Sigmoid colon (tissue), 7 donors: ENCODE results near the gene PRICKLE4. TPM values are rescaled to one million over a fixed set of nuclear protein-coding genes. Genes with fewer than 3 reads are reported as not detected.

Experiments
- DNase-seq: peaks from one replicate; pipeline ENCODE4 v3.0.0-alpha.2; 2019
- H3K27ac ChIP-seq, 4 donors: fragments of 200-600 bp; sonication (generic); one replicate each; pipeline ENCODE4 v1.5.1; 2016 to 2019; ENCODE audit warnings: mild to moderate bottlenecking in 1 of 4
- H3K27me3 ChIP-seq, 3 donors: fragments of 200-600 bp; sonication (generic); one replicate each; pipeline ENCODE4 v1.5.1; 2019; ENCODE audit warnings: mild to moderate bottlenecking in 1 of 3
- H3K36me3 ChIP-seq, 4 donors: fragments of 200-600 bp; sonication (generic); one replicate each; pipeline ENCODE4 v1.5.1; 2016 to 2019
- H3K4me1 ChIP-seq, 4 donors: fragments of 200-600 bp; sonication (generic); one replicate each; pipeline ENCODE4 v1.5.1; 2017 to 2019
- H3K4me3 ChIP-seq, 4 donors: fragments of 200-600 bp; sonication (generic); one replicate each; pipeline ENCODE4 v1.5.1; 2017 to 2019; ENCODE audit warnings: mild to moderate bottlenecking in 2 of 4, moderate library complexity in 1 of 4
- H3K9me3 ChIP-seq, 4 donors: fragments of 200-600 bp in 3 of 4; sonication (generic) in 3 of 4; one replicate each; pipeline versions ENCODE4 v1.5.1 to v1.6.1; 2013 to 2019
- EP300 ChIP-seq, 4 donors: sonication (generic); formaldehyde crosslinking; IDR thresholded peaks; one replicate each; pipeline ENCODE4 v1.6.1; 2017; ENCODE audit warnings: antibody characterized with exemption in 4 of 4
- POLR2A ChIP-seq, 2 donors: fragments of 450-650 bp; IDR thresholded peaks; one replicate each; pipeline ENCODE4 v1.6.1; 2016; ENCODE audit warnings: antibody characterized with exemption in 2 of 2, mild to moderate bottlenecking in 2 of 2, moderate library complexity in 2 of 2
- POLR2AphosphoS5 ChIP-seq, 4 donors: sonication (generic); formaldehyde crosslinking; IDR thresholded peaks; one replicate each; pipeline ENCODE4 v1.6.1; 2017; ENCODE audit warnings: antibody characterized with exemption in 4 of 4
- WGBS, 2 donors: extraction: QIAGEN DNeasy Blood & Tissue Kit; methylation state at CpG; one replicate each; pipeline ENCODE4 v1.1.7; 2013; 5-methylcytosine and 5-hydroxymethylcytosine counted together
- intact Hi-C: fragments of 100-400 bp; cut with DNase I; formaldehyde crosslinking; loops from one replicate; pipeline ENCODE4 v1.15.1; 2023
- polyA plus RNA-seq, 3 donors: library from polyadenylated mRNA; stranded (reverse); fragments of 200-250 nt; gene quantifications; one replicate each; pipeline ENCODE4 v1.2.3, GENCODE V29; 2013
- total RNA-seq, 4 donors: library from RNA; depleted of rRNA; stranded (reverse); fragments of >200 nt; gene quantifications; one replicate each; pipeline ENCODE4 v1.1.0, GENCODE V29; 2016
- TF ChIP-seq, protein P1 (sequence below), 4 experiments: fragments of 450-650 bp in 3 of 4; fragments of 200-600 bp in 1 of 4; IDR thresholded peaks; one replicate each; pipeline ENCODE4 v1.5.1; 2016 to 2019; ENCODE audit warnings: antibody characterized with exemption in 4 of 4, mild to moderate bottlenecking in 3 of 4, moderate library complexity in 2 of 4
- donor health status: healthy with polysubstance abuse.
- donor health status: Bipolar disorder and iron deficiency.
- donor health status: healthy.

Gene PRICKLE4
- total and polyA plus RNA-seq, 7 donors = 1.5 to 13.8 (median 4.1) TPM; not detected in 2

DNA sequence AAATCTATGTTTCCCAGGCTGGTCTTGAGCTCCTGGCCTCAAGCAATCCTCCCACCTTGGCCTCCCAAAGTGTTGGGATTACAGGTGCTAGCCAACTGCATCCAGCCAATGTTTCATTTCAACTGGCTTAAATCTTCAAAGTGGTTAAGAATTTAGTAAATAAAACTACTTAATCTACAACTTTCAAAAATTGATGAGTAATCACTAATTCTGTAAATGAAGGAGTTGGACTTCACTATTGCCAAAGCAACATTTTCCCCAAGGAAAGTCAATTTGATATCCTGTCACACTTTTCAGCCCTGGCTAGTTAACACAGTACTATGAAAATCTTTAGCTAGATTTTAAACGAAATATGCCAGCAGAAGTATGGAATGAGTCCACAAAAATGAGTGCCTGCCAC, 10.7 kb downstream of the PRICKLE4 start:
- WGBS, 2 donors = 66 to 88% methylated on average over 1 of the region's 1 CpG
- H3K9me3 ChIP-seq = no peaks in the 10 kb centered on the region
- no peak for DNase-seq
- H3K36me3 ChIP-seq = peaks cover 0 to 67% (median 22%) of the 10 kb centered on the region in 4 donors
- H3K27ac ChIP-seq = no peak overlapping the region
- H3K4me1 ChIP-seq = peaks cover 0 to 15% (median 10%) of the 10 kb centered on the region in 4 donors
- no peaks in the 10 kb centered on the region for H3K27me3 ChIP-seq
- intact Hi-C loops = no loop called here
- no peak overlapping the region for H3K4me3 ChIP-seq
- TF ChIP-seq POLR2AphosphoS5 (IDR thresholded peaks at IDR 0.05) = no peak
- TF ChIP-seq POLR2A (IDR thresholded peaks at IDR 0.05) = no peak
- TF ChIP-seq, protein P1, sequence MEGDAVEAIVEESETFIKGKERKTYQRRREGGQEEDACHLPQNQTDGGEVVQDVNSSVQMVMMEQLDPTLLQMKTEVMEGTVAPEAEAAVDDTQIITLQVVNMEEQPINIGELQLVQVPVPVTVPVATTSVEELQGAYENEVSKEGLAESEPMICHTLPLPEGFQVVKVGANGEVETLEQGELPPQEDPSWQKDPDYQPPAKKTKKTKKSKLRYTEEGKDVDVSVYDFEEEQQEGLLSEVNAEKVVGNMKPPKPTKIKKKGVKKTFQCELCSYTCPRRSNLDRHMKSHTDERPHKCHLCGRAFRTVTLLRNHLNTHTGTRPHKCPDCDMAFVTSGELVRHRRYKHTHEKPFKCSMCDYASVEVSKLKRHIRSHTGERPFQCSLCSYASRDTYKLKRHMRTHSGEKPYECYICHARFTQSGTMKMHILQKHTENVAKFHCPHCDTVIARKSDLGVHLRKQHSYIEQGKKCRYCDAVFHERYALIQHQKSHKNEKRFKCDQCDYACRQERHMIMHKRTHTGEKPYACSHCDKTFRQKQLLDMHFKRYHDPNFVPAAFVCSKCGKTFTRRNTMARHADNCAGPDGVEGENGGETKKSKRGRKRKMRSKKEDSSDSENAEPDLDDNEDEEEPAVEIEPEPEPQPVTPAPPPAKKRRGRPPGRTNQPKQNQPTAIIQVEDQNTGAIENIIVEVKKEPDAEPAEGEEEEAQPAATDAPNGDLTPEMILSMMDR (IDR thresholded peaks at IDR 0.05) = no peak
- TF ChIP-seq EP300 (IDR thresholded peaks at IDR 0.05) = no peak

GRCh38 chr6:41791984-41792383, 11.4 kb downstream of the PRICKLE4 start:
- 86 to 91% methylated on average over 4 of the region's 4 CpGs for WGBS, 2 donors
- TF ChIP-seq, protein P1 (IDR thresholded peaks at IDR 0.05) = no peak
- no peak for TF ChIP-seq EP300 (IDR thresholded peaks at IDR 0.05)
- TF ChIP-seq POLR2A (IDR thresholded peaks at IDR 0.05) = no peak
- no peak for TF ChIP-seq POLR2AphosphoS5 (IDR thresholded peaks at IDR 0.05)
- no peaks in the 10 kb centered on the region for H3K27me3 ChIP-seq
- intact Hi-C loops = no loop called here
- no peaks in the 10 kb centered on the region for H3K9me3 ChIP-seq
- H3K27ac ChIP-seq = no peak overlapping the region
- H3K4me3 ChIP-seq = no peak overlapping the region
- peaks cover 0 to 14% (median 9%) of the 10 kb centered on the region in 4 donors for H3K4me1 ChIP-seq
- peaks cover 0 to 72% (median 22%) of the 10 kb centered on the region in 4 donors for H3K36me3 ChIP-seq
- no peak for DNase-seq

- Histone ChIP-seq H3K36me3 (peaks cover 0 to 63% (median 8%) of the 10 kb centered on the region in 4 donors), H3K27me3 (no peaks in the 10 kb centered on the region), H3K9me3 (no peaks in the 10 kb centered on the region), H3K4me3 (no peak overlapping the region), H3K27ac (no peak overlapping the region), H3K4me1 (no peaks in the 10 kb centered on the region)
- 88 to 92% methylated on average over 2 of the region's 2 CpGs for WGBS, 2 donors
- DNase-seq = no peak
- TF ChIP-seq POLR2A (IDR thresholded peaks at IDR 0.05) (no peak), POLR2AphosphoS5 (IDR thresholded peaks at IDR 0.05) (no peak), EP300 (IDR thresholded peaks at IDR 0.05) (no peak)
- TF ChIP-seq, protein P1 (IDR thresholded peaks at IDR 0.05) = no peak
- intact Hi-C loops = no loop called here
Measured at GRCh38 chr6:41796474-41796873, 15.9 kb downstream of the PRICKLE4 start.

DNA sequence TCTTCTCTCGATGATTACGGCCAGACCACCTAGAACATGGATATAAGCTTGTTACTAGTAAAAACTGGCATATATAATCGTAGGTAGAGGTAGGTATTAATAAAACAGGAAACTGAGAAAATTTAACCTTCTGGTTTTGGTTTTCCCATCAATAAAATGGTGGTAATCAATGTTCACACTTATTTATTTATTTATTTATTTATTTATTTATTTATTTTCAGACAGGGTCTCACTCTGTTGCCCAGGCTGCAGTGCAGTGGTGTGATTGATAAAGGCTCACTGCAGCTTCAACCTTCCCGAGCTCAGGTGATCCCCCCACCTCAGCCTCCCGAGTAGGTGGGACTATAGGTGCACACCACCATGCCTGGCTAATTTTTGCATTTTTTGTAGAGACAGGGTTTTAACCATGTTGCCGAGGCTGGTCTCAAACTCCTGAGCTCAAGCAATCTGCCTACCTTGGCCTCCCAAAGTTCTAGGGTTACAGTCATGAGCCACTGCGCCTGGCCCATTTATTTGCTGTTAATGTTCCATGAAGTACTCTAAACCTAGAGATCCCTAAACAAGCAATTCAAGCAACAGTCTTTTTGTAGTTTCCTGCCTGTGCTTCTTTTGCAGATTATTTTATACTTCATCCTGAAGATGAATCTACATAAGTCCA, 18.4 kb downstream of the PRICKLE4 start:
- intact Hi-C loops = no loop called here

More for the DNA sequence above, 18.4 kb downstream of the PRICKLE4 start:
- Histone ChIP-seq H3K27ac (no peak overlapping the region), H3K27me3 (no peaks in the 10 kb centered on the region), H3K4me1 (no peaks in the 10 kb centered on the region), H3K9me3 (no peaks in the 10 kb centered on the region), H3K4me3 (no peak overlapping the region), H3K36me3 (peaks cover 0 to 42% (median 2%) of the 10 kb centered on the region in 4 donors)
- TF ChIP-seq, protein P1 (IDR thresholded peaks at IDR 0.05) = no peak
- TF ChIP-seq EP300 (IDR thresholded peaks at IDR 0.05) (no peak), POLR2A (IDR thresholded peaks at IDR 0.05) (no peak)
- 96 to 97% methylated on average over 7 of the region's 7 CpGs for WGBS, 2 donors
- no peak for DNase-seq
